Thymus (tissue), 11 donors: ENCODE measurements around the gene TMEM147. TPM values are rescaled to one million over a fixed set of nuclear protein-coding genes. Genes with fewer than 3 reads are reported as not detected.
A peak's percentile ranks its signal among the peaks of the same experiment; 100 is the strongest.

Experiments used
- DNase-seq, 9 donors: peaks; one replicate each; pipeline ENCODE4 v3.0.0-alpha.2; 2013; ENCODE audit warnings: low spot score in 9 of 9, low read depth in 6 of 9, missing footprints in 1 of 9
- H3K27ac ChIP-seq, 2 donors: one replicate each; pipeline ENCODE4 v1.5.1; 2013; ENCODE audit warnings: control low read depth in 1 of 2, low read depth in 1 of 2, low read length in 1 of 2, mild to moderate bottlenecking in 1 of 2, moderate library complexity in 1 of 2
- H3K27me3 ChIP-seq, 2 donors: one replicate each; pipeline ENCODE4 v1.5.1; 2013; ENCODE audit warnings: low read length in 1 of 2; ENCODE audit not compliant: control insufficient read depth in 2 of 2, insufficient read depth in 1 of 2
- H3K36me3 ChIP-seq, 2 donors: one replicate each; pipeline ENCODE4 v1.5.1; 2013; ENCODE audit warnings: low read length in 1 of 2, mild to moderate bottlenecking in 1 of 2, moderate library complexity in 1 of 2; ENCODE audit not compliant: control insufficient read depth in 2 of 2, insufficient read depth in 2 of 2
- H3K4me1 ChIP-seq, 2 donors: one replicate each; pipeline ENCODE4 v1.5.1; 2013; ENCODE audit warnings: low read length in 2 of 2; ENCODE audit not compliant: control insufficient read depth in 2 of 2, insufficient read depth in 2 of 2
- H3K4me3 ChIP-seq, 2 donors: one replicate each; pipeline ENCODE4 v1.5.1; 2013; ENCODE audit warnings: low read length in 2 of 2, control low read depth in 1 of 2, mild to moderate bottlenecking in 1 of 2
- H3K9me3 ChIP-seq, 2 donors: one replicate each; pipeline ENCODE4 v1.5.1; 2013; ENCODE audit warnings: low read length in 1 of 2, mild to moderate bottlenecking in 1 of 2; ENCODE audit not compliant: control insufficient read depth in 2 of 2, insufficient read depth in 1 of 2
- WGBS: extraction: QIAGEN DNeasy Blood & Tissue Kit; methylation state at CpG from one replicate; pipeline ENCODE4 v1.1.7; 2013; 5-methylcytosine and 5-hydroxymethylcytosine counted together
- polyA plus RNA-seq: library from polyadenylated mRNA; stranded (reverse); fragments of 200-250 nt; gene quantifications from one replicate; pipeline ENCODE4 v1.2.3, GENCODE V29; 2013
- total RNA-seq: library from RNA; stranded (reverse); fragments of 120-200 nt; gene quantifications from one replicate; pipeline ENCODE4 v1.2.4, GENCODE V29; 2013
- donor health status: healthy.

TMEM147 gene
- total and polyA plus RNA-seq, 2 donors: 45.0 to 61.1 TPM

- Histone ChIP-seq H3K4me1 (peaks cover 2 to 7% of the 10 kb centered on the region in 2 donors), H3K27ac (no peak overlapping the region), H3K4me3 (peak overlapping the region in 1 of 2 donors; percentile 19), H3K36me3 (no peaks in the 10 kb centered on the region), H3K27me3 (peaks cover 11 to 60% of the 10 kb centered on the region in 2 donors), H3K9me3 (peaks cover 0 to 7% of the 10 kb centered on the region in 2 donors)
- WGBS: 8% methylated on average over 60 of the region's 60 CpGs
- peak in 2 of 9 donors; percentile 28 to 41 for DNase-seq
These were observed 12.3 kb downstream of the TMEM147 start for GRCh38 chr19:35557539-35558399.

GRCh38 chr19:35558400-35559280, 13.2 kb downstream of the TMEM147 start:
- Histone ChIP-seq H3K9me3 (peaks cover 0 to 7% of the 10 kb centered on the region in 2 donors), H3K27me3 (peaks cover 11 to 60% of the 10 kb centered on the region in 2 donors), H3K4me3 (no peak overlapping the region), H3K4me1 (peaks cover 2 to 7% of the 10 kb centered on the region in 2 donors), H3K36me3 (no peaks in the 10 kb centered on the region), H3K27ac (no peak overlapping the region)
- no peak for DNase-seq
- WGBS: 44% methylated on average over 53 of the region's 53 CpGs

DNA sequence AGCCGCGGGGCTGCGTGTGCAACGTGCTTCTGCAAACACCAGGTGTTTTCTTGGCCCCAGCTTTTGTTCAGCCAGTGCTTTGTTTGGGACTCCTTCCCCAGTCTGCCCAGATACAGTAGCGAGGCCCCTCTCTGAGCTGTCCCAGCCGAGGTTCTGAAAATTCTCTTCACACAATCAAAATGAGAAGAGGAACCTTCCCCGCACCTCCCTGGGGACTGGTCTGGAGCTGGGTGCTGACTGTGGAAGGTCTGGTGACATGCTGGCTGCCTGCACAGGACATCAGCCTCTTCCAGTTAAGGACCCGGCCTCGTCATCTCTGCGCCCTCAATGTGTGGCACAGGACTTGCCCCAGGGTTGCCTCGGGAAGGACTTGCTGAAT, 13.8 kb downstream of the TMEM147 start:
- Histone ChIP-seq H3K4me3 (no peak overlapping the region), H3K4me1 (peaks cover 2 to 7% of the 10 kb centered on the region in 2 donors), H3K27ac (no peak overlapping the region), H3K27me3 (peaks cover 11 to 60% of the 10 kb centered on the region in 2 donors), H3K9me3 (peaks cover 0 to 7% of the 10 kb centered on the region in 2 donors), H3K36me3 (no peaks in the 10 kb centered on the region)
- no peak for DNase-seq
- 73% methylated on average over 11 of the region's 11 CpGs for WGBS

DNA sequence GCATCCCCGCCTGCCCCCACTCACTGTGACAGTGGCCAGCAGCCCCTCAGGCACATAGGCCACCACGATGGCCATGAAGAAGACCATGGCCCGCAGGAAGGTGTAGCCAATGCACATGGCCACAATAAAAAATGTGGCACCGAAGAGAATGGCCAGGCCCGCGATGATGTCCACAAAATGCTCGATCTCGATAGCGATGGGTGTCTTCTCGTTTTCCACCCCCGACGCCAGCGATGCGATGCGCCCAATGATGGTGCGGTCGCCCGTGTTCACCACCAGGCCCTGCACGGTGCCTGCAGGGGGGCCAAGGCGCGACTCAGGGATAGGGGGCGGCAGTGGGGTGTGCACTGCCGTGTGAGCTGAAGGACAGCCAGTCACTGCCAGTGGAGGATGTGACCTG, 14.4 kb downstream of the TMEM147 start:
- WGBS: 91% methylated on average over 23 of the region's 23 CpGs
- no peak overlapping the region for H3K27ac ChIP-seq
- H3K27me3 ChIP-seq: peaks cover 11 to 59% of the 10 kb centered on the region in 2 donors
- no peak overlapping the region for H3K4me3 ChIP-seq
- peaks cover 2 to 7% of the 10 kb centered on the region in 2 donors for H3K4me1 ChIP-seq
- peaks cover 0 to 7% of the 10 kb centered on the region in 2 donors for H3K9me3 ChIP-seq
- no peaks in the 10 kb centered on the region for H3K36me3 ChIP-seq
- DNase-seq: no peak

DNA sequence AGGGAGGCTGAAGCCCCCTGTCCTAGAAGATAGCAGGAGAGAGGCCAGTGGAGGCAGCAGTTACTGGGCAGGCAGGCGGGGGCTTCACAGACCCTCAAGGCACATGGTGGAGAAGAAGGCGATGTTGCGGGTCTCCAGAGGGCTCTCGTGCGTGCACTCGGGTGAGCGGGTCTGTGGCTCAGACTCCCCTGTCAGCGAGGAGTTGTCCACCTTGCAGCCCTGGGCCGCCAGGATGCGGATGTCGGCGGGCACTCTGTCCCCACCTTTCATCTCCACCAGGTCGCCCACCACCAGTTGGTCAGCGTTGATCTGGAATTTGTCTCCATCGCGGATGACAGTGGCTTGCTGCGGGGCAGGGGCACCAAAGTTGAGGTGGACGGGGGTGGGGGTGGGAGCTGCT, 14.8 kb downstream of the TMEM147 start:
- Histone ChIP-seq H3K4me1 (peaks cover 2 to 7% of the 10 kb centered on the region in 2 donors), H3K9me3 (peaks cover 0 to 7% of the 10 kb centered on the region in 2 donors), H3K4me3 (no peak overlapping the region), H3K36me3 (no peaks in the 10 kb centered on the region), H3K27ac (no peak overlapping the region), H3K27me3 (peaks cover 11 to 57% of the 10 kb centered on the region in 2 donors)
- 93% methylated on average over 18 of the region's 18 CpGs for WGBS
- no peak for DNase-seq

GRCh38 chr19:35560677-35561076, 15.3 kb downstream of the TMEM147 start:
- Histone ChIP-seq H3K27ac (no peak overlapping the region), H3K4me3 (no peak overlapping the region), H3K9me3 (peaks cover 0 to 7% of the 10 kb centered on the region in 2 donors), H3K36me3 (no peaks in the 10 kb centered on the region), H3K4me1 (peaks cover 2 to 7% of the 10 kb centered on the region in 2 donors), H3K27me3 (peaks cover 11 to 54% of the 10 kb centered on the region in 2 donors)
- 64% methylated on average over 6 of the region's 6 CpGs for WGBS
- no peak for DNase-seq

GRCh38 chr19:35561436-35561835, 16.0 kb downstream of the TMEM147 start:
- Histone ChIP-seq H3K4me3 (no peak overlapping the region), H3K9me3 (peaks cover 0 to 7% of the 10 kb centered on the region in 2 donors), H3K36me3 (no peaks in the 10 kb centered on the region), H3K27ac (no peak overlapping the region), H3K27me3 (peaks cover 11 to 49% of the 10 kb centered on the region in 2 donors), H3K4me1 (peaks cover 2 to 7% of the 10 kb centered on the region in 2 donors)
- WGBS: 88% methylated on average over 6 of the region's 6 CpGs
- DNase-seq: no peak

GRCh38 chr19:35562336-35562735, 16.9 kb downstream of the TMEM147 start:
- 70% methylated on average over 17 of the region's 17 CpGs for WGBS
- Histone ChIP-seq H3K4me1 (peaks cover 2 to 7% of the 10 kb centered on the region in 2 donors), H3K36me3 (no peaks in the 10 kb centered on the region), H3K4me3 (no peak overlapping the region), H3K9me3 (peaks cover 0 to 7% of the 10 kb centered on the region in 2 donors), H3K27ac (no peak overlapping the region), H3K27me3 (peaks cover 11 to 42% of the 10 kb centered on the region in 2 donors)
- no peak for DNase-seq
